SKM-1 (cell line): Measurements from ENCODE around the gene TWF2.

Experiments
- DNase-seq: peaks from one replicate; lab custom pipeline; 2025; ENCODE audit not compliant: unreplicated experiment; lab: John Stamatoyannopoulos, UW

TWF2 gene

DNA sequence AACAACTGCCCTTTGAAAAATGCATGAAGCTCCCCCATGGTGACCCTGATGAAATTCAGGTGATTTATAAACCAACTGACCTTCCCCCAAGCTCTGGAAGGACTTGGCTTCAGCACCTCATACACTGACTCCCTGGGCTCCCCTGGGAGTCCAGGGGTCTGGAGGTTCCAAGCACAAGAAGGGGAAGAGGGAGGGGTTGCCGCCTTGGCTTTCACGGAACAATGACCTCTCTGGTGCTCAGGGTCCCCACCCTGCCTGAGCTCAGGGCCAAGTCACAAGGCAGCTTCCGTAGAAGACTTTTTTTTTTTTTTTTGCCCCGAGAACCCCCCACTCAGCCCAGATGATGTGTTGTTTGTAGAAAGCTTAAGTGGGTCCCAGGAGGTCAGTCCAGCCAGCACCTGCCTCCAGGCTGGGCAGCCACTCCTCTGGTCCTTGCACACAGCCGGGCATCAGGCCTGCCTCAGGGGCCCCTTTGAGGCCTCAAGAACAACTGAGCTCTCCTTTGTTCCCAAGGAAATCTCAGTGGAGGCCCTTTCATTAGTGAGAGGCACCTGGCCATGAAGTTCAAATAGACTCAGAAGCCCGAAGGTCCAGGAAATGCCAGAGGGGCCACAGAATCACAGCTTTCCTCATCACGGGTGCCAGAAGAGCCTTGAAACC, 55.0 kb downstream of the TWF2 start:
- no peak for DNase-seq

DNA sequence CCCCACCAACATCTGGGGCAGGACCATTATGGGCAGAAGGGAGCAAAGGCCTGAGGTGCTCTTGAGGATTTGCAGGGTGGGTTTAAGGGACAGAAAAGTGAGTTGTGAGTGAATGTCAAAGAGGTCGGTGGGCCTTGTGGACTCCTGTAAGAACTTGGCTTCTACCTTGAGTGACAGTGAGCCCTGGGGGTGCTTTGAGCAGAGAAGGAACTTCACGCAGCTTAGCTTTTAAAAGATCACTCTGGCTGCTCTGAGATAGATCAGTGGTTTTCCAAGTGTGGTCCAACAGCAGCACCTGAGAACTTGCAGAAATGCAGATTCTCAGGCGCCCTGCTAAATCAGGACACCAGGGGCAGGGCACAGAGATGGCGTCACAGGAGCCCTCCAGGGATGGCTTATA, 56.3 kb downstream of the TWF2 start:
- DNase-seq: no peak

DNA sequence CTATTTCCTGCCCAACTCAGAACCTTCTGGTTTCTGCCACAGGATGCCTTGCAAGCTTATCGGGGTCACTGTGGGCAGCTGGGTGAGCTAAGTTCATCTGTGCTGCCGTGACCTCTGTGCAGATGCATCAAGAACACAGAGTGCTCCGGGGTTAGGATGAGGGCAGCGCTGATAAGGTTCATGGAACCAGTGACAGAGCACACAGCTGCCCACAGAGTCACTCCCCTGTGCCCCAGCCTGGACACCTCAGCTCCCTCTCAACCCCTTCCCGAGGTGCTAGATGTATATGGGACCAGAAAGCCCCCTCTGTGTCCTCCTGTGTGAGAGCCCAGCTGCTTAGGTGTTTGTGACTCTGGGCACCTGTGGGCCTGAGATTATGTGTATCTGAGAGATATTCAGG, 56.8 kb downstream of the TWF2 start:
- DNase-seq: peak; percentile 62

DNA sequence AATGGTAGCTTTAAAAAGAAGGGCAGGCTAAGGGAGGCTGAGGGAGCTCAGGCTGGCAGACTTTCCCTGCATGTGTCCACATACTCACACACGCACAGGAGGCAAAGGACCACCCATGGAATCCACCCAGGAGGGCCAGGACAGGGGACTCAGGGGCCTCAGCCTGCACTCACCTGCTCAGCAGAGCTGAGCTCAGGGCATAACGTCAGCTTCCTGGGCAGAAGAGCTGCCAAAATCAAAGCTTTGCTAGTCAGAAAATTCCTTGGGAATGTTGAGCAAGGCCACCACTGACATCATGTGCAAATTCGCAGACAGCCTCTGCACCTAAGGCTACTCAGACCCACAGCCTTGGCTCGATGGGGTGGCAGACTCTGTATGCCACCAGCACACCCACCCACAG, 57.4 kb downstream of the TWF2 start:
- no peak for DNase-seq
